Measurements from ENCODE around the gene PROX1. TPM values are rescaled to one million over a fixed set of nuclear protein-coding genes. Genes with fewer than 3 reads are reported as not detected.

The PROX1 gene
- total RNA-seq, 1 experiment from 2014 or later = 0.40 TPM

DNA sequence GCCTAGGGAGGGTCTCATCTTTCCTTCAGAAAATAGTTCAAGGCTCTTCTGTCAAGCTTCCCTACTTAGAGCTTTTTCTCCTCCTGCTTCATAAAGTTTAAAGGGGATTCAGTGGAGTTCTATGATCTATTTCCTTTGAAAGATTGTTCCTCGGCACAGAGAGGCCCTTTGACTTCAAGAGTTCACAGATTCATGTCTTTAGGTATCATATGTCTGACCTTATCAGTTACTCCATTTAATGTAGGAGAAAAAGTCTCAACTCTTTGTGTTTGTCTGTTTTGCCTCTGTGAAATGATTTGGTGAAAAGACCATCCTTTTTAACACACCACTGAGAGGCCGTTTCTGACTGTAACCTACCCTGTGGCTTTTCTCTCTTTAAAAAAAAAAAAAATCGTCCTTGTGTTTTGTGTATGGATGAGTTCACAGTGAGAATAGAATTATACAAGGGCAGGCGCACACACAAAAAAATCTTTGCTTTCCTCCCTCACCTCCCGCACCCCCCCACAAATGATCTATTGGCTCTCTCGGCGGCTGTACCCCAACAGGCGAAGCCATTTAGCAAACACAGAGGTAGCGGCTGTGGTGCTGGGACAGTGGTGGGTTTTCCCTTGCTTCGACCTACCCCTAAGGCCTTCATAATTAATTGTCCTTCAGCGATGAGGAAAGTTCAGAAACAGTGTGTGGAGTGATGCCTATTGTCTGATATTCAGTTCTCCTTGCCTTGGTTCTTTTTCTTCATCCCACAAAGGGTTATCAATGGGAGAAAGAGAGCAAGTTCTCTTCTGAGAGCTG is 29.6 kb downstream of the PROX1 start:
- no peak for DNase-seq
- BruUV-seq (replicated peaks) = no TSS peak
- H3K27me3 Mint-ChIP-seq (ENCODE audit: unreplicated experiment) = peaks cover 93% of the 10 kb centered on the region
- H3K36me3 Mint-ChIP-seq (ENCODE audit: insufficient read depth, unreplicated experiment) = no peaks in the 10 kb centered on the region
- intact Hi-C loops (cut with micrococcal nuclease; ENCODE audit: unreplicated experiment) = no loop called here
- TF ChIP-seq, protein P1, sequence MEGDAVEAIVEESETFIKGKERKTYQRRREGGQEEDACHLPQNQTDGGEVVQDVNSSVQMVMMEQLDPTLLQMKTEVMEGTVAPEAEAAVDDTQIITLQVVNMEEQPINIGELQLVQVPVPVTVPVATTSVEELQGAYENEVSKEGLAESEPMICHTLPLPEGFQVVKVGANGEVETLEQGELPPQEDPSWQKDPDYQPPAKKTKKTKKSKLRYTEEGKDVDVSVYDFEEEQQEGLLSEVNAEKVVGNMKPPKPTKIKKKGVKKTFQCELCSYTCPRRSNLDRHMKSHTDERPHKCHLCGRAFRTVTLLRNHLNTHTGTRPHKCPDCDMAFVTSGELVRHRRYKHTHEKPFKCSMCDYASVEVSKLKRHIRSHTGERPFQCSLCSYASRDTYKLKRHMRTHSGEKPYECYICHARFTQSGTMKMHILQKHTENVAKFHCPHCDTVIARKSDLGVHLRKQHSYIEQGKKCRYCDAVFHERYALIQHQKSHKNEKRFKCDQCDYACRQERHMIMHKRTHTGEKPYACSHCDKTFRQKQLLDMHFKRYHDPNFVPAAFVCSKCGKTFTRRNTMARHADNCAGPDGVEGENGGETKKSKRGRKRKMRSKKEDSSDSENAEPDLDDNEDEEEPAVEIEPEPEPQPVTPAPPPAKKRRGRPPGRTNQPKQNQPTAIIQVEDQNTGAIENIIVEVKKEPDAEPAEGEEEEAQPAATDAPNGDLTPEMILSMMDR (IDR thresholded peaks at IDR 0.05; ENCODE audit: unreplicated experiment) = no peak
- no peaks in the 10 kb centered on the region for H3K9me3 Mint-ChIP-seq (ENCODE audit: low read depth, unreplicated experiment)
- H3K4me3 Mint-ChIP-seq (ENCODE audit: low read depth, unreplicated experiment) = no peak overlapping the region
- H3K27ac Mint-ChIP-seq (ENCODE audit: unreplicated experiment) = no peak overlapping the region
- no peaks in the 10 kb centered on the region for H3K4me1 Mint-ChIP-seq (ENCODE audit: low read depth, unreplicated experiment)
- CTCF ChIA-PET = interaction anchor here (0.6 kb wide), 1 partner anchor 1858 kb away, joined by 3 read pairs; no protein-coding TSS in a partner anchor

DNA sequence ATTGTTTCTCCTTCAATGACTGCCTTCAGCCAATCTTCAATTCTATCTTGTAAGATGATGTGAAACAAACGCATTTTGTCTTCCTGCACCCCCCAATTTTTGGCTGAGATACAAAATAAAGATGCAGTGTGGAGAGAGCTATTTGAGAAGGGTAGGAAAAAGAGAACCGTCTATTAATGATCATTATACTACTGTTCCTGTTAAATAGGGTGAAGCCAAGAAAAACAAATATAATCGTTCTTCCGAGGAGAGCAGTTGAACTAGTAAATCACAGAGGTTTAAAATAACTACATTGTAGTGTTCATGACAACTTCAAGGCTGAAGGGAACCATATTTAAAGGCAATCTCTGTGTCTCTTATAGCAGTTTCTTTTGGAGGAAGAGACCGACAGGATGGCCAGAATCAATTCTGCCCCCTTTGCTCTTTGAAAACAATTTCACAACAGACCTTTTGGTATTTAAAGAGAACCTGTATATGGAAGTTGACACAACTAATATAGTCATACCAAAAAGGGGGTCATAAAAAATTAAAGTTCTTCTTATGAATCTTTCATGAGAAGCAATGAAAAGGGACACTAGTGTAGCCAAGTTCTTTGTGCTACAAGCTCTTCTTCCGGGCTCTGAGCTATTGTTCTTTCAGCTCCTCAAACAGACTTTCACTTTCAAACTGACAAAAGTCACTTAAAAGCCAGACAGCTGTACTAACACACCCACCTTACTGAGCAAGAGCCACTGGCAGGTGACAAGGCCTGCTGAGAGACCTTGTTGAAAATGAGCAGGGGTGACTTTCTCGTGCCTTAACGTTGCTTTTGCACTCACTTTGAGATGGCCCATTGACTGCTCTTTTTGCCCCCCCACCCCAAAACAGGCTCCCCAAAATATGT is 30.9 kb downstream of the PROX1 start:
- intact Hi-C loops (cut with micrococcal nuclease; ENCODE audit: unreplicated experiment) = no loop called here
- CTCF ChIA-PET = no interaction called here
- DNase-seq = no peak
- H3K9me3 Mint-ChIP-seq (ENCODE audit: low read depth, unreplicated experiment) = no peaks in the 10 kb centered on the region
- peaks cover 89% of the 10 kb centered on the region for H3K27me3 Mint-ChIP-seq (ENCODE audit: unreplicated experiment)
- H3K4me3 Mint-ChIP-seq (ENCODE audit: low read depth, unreplicated experiment) = no peak overlapping the region
- H3K27ac Mint-ChIP-seq (ENCODE audit: unreplicated experiment) = no peak overlapping the region
- TF ChIP-seq, protein P1 (IDR thresholded peaks at IDR 0.05; ENCODE audit: unreplicated experiment) = no peak
- BruUV-seq (replicated peaks) = no TSS peak
- H3K36me3 Mint-ChIP-seq (ENCODE audit: insufficient read depth, unreplicated experiment) = no peaks in the 10 kb centered on the region
- H3K4me1 Mint-ChIP-seq (ENCODE audit: low read depth, unreplicated experiment) = no peaks in the 10 kb centered on the region

DNA sequence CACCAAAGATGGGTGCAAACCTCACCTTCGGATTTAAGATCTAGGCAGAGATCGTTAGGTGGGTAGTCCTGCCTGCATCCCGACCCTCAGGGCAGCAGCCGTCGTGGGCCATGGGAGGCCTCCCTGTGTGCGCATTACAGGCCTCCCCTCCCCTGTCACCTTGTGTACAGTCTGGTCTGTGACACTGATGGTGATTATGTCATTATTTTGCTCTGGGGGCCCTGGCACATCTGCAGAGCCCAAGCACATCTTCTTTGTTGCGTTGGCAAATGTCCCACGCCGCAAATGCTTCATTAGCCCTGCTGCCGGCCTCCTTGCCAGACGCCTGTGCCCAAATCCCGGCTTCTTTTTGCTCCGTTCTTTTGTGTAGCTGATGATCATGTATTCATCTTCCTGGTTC is 31.7 kb downstream of the PROX1 start:
- Mint-ChIP-seq H3K36me3 (ENCODE audit: insufficient read depth, unreplicated experiment) (no peaks in the 10 kb centered on the region), H3K9me3 (ENCODE audit: low read depth, unreplicated experiment) (no peaks in the 10 kb centered on the region), H3K27ac (ENCODE audit: unreplicated experiment) (no peak overlapping the region), H3K4me1 (ENCODE audit: low read depth, unreplicated experiment) (no peaks in the 10 kb centered on the region), H3K27me3 (ENCODE audit: unreplicated experiment) (peaks cover 89% of the 10 kb centered on the region), H3K4me3 (ENCODE audit: low read depth, unreplicated experiment) (no peak overlapping the region)
- no TSS peak for BruUV-seq (replicated peaks)
- CTCF ChIA-PET = no interaction called here
- intact Hi-C loops (cut with micrococcal nuclease; ENCODE audit: unreplicated experiment) = no loop called here
- TF ChIP-seq, protein P1 (IDR thresholded peaks at IDR 0.05; ENCODE audit: unreplicated experiment) = no peak
- no peak for DNase-seq

DNA sequence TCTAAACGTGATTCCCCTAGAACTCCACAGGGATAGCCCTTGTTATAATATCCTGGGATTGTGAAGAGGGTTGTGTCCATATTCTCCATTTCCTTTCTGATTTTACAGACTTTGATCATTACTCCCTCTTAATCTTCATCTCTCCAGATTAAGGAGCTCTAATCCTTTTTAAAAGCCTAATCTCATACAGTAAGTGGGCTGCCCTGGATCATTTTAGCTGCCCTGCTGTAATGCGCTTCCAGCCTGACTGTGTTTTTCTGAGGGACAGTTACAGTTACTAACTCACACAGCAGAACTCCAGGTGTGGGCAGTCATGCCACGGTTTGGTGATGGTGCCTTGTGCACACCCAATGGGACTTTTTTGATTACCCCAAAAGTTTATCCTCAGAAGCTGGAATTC is 33.5 kb downstream of the PROX1 start:
- peaks cover 91% of the 10 kb centered on the region for H3K27me3 Mint-ChIP-seq (ENCODE audit: unreplicated experiment)
- H3K4me1 Mint-ChIP-seq (ENCODE audit: low read depth, unreplicated experiment) = no peaks in the 10 kb centered on the region
- no peak overlapping the region for H3K4me3 Mint-ChIP-seq (ENCODE audit: low read depth, unreplicated experiment)
- TF ChIP-seq, protein P1 (IDR thresholded peaks at IDR 0.05; ENCODE audit: unreplicated experiment) = no peak
- DNase-seq = no peak
- intact Hi-C loops (cut with micrococcal nuclease; ENCODE audit: unreplicated experiment) = no loop called here
- CTCF ChIA-PET = interaction anchor here (0.5 kb wide), 1 partner anchor 761 kb away, joined by 10 read pairs; no protein-coding TSS in a partner anchor
- no peak overlapping the region for H3K27ac Mint-ChIP-seq (ENCODE audit: unreplicated experiment)
- BruUV-seq (replicated peaks) = no TSS peak
- H3K9me3 Mint-ChIP-seq (ENCODE audit: low read depth, unreplicated experiment) = no peaks in the 10 kb centered on the region
- no peaks in the 10 kb centered on the region for H3K36me3 Mint-ChIP-seq (ENCODE audit: insufficient read depth, unreplicated experiment)
